Measurements from ENCODE around the gene PPP1R17. TPM values are rescaled to one million over a fixed set of nuclear protein-coding genes. Genes with fewer than 3 reads are reported as not detected.

PPP1R17 gene
- total RNA-seq, 1 experiment from 2014 or later: not detected

DNA sequence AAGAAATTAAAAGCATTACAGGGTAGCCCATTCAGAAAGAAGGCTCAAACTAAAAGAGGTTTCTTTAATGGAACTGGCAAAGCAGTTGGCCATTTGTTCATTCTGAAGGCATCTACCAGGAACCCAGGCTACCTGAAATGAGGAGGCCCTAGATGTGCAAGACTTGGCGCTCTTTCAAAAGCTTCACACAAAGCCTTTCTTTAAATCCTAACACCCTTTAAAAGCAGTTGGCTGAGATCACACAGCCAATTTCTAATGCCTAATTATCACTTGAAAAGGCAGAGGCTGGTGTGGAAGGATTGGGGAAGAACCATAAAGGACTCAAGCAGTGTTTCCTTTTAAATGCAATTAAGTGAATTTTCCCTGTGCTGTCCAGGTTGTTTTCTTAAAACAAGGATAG, 23.2 kb downstream of the PPP1R17 start:
- TF ChIP-seq RAD21 (IDR thresholded peaks at IDR 0.05; ENCODE audit: low read depth) (no peak), POLR2A (IDR thresholded peaks at IDR 0.05; ENCODE audit: borderline replicate concordance, extremely low read depth, insufficient read depth, insufficient read length) (no peak), YY1 (IDR thresholded peaks at IDR 0.05; ENCODE audit: extremely low read depth, insufficient replicate concordance, low read depth, low read length) (no peak), FOSL1 (IDR thresholded peaks at IDR 0.05; ENCODE audit: low read depth) (no peak), CEBPB (IDR thresholded peaks at IDR 0.05; ENCODE audit: low read depth) (no peak), TCF7L2 (IDR thresholded peaks at IDR 0.05; ENCODE audit: borderline replicate concordance, extremely low read depth, insufficient read depth, insufficient read length) (no peak), ELF1 (IDR thresholded peaks at IDR 0.05; ENCODE audit: borderline replicate concordance, low read depth) (no peak), ZFX (IDR thresholded peaks at IDR 0.05) (no peak), SRF (IDR thresholded peaks at IDR 0.05; ENCODE audit: low read depth) (no peak), POLR2AphosphoS5 (IDR thresholded peaks at IDR 0.05; ENCODE audit: low read depth, low read length) (no peak), JUND (IDR thresholded peaks at IDR 0.05) (no peak), SIN3A (IDR thresholded peaks at IDR 0.05; ENCODE audit: low read depth) (no peak), EZH2phosphoT487 (IDR thresholded peaks at IDR 0.05; ENCODE audit: borderline replicate concordance) (no peak), EGR1 (IDR thresholded peaks at IDR 0.05; ENCODE audit: low read depth) (no peak), SP1 (IDR thresholded peaks at IDR 0.05; ENCODE audit: low read depth) (no peak)
- TF ChIP-seq, protein P1, sequence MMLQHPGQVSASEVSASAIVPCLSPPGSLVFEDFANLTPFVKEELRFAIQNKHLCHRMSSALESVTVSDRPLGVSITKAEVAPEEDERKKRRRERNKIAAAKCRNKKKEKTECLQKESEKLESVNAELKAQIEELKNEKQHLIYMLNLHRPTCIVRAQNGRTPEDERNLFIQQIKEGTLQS (IDR thresholded peaks at IDR 0.05): no peak
- TF ChIP-seq, protein P2, sequence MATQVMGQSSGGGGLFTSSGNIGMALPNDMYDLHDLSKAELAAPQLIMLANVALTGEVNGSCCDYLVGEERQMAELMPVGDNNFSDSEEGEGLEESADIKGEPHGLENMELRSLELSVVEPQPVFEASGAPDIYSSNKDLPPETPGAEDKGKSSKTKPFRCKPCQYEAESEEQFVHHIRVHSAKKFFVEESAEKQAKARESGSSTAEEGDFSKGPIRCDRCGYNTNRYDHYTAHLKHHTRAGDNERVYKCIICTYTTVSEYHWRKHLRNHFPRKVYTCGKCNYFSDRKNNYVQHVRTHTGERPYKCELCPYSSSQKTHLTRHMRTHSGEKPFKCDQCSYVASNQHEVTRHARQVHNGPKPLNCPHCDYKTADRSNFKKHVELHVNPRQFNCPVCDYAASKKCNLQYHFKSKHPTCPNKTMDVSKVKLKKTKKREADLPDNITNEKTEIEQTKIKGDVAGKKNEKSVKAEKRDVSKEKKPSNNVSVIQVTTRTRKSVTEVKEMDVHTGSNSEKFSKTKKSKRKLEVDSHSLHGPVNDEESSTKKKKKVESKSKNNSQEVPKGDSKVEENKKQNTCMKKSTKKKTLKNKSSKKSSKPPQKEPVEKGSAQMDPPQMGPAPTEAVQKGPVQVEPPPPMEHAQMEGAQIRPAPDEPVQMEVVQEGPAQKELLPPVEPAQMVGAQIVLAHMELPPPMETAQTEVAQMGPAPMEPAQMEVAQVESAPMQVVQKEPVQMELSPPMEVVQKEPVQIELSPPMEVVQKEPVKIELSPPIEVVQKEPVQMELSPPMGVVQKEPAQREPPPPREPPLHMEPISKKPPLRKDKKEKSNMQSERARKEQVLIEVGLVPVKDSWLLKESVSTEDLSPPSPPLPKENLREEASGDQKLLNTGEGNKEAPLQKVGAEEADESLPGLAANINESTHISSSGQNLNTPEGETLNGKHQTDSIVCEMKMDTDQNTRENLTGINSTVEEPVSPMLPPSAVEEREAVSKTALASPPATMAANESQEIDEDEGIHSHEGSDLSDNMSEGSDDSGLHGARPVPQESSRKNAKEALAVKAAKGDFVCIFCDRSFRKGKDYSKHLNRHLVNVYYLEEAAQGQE (IDR thresholded peaks at IDR 0.05; ENCODE audit: low read depth): no peak
- TF ChIP-seq, protein P3, sequence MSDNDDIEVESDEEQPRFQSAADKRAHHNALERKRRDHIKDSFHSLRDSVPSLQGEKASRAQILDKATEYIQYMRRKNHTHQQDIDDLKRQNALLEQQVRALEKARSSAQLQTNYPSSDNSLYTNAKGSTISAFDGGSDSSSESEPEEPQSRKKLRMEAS (IDR thresholded peaks at IDR 0.05): no peak
- TF ChIP-seq, protein P4, sequence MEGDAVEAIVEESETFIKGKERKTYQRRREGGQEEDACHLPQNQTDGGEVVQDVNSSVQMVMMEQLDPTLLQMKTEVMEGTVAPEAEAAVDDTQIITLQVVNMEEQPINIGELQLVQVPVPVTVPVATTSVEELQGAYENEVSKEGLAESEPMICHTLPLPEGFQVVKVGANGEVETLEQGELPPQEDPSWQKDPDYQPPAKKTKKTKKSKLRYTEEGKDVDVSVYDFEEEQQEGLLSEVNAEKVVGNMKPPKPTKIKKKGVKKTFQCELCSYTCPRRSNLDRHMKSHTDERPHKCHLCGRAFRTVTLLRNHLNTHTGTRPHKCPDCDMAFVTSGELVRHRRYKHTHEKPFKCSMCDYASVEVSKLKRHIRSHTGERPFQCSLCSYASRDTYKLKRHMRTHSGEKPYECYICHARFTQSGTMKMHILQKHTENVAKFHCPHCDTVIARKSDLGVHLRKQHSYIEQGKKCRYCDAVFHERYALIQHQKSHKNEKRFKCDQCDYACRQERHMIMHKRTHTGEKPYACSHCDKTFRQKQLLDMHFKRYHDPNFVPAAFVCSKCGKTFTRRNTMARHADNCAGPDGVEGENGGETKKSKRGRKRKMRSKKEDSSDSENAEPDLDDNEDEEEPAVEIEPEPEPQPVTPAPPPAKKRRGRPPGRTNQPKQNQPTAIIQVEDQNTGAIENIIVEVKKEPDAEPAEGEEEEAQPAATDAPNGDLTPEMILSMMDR (IDR thresholded peaks at IDR 0.05 in 2 of 3, conservative IDR thresholded peaks at IDR 0.05 in 1 of 3; ENCODE audit: borderline replicate concordance in 1 of 3, insufficient read depth in 1 of 3, low read depth in 2 of 3, low read length in 2 of 3): no peak
- TF ChIP-seq, protein P5, sequence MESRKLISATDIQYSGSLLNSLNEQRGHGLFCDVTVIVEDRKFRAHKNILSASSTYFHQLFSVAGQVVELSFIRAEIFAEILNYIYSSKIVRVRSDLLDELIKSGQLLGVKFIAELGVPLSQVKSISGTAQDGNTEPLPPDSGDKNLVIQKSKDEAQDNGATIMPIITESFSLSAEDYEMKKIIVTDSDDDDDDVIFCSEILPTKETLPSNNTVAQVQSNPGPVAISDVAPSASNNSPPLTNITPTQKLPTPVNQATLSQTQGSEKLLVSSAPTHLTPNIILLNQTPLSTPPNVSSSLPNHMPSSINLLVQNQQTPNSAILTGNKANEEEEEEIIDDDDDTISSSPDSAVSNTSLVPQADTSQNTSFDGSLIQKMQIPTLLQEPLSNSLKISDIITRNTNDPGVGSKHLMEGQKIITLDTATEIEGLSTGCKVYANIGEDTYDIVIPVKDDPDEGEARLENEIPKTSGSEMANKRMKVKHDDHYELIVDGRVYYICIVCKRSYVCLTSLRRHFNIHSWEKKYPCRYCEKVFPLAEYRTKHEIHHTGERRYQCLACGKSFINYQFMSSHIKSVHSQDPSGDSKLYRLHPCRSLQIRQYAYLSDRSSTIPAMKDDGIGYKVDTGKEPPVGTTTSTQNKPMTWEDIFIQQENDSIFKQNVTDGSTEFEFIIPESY (IDR thresholded peaks at IDR 0.05; ENCODE audit: extremely low read depth, insufficient replicate concordance, low read length): no peak
- ATAC-seq (no peak), DNase-seq (ENCODE audit: low read depth, low spot score) (no peak)
- no TSS peak for BruUV-seq (replicated peaks)
- intact Hi-C loops (cut with micrococcal nuclease): no loop called here
- Histone ChIP-seq H3K4me2 (ENCODE audit: low read length) (no peak overlapping the region), H3K9me3 (ENCODE audit: control insufficient read depth in 1 of 2, insufficient read depth in 1 of 2, low read depth in 1 of 2, low read length in 2 of 2) (no peaks in the 10 kb centered on the region), H3K4me1 (ENCODE audit: control insufficient read depth in 1 of 2, insufficient read depth in 2 of 2, low read length in 2 of 2) (no peaks in the 10 kb centered on the region), H3K4me3 (replicated peaks in 1 of 2; ENCODE audit: low read depth in 1 of 2, low read length in 2 of 2) (no peak overlapping the region), H3K9ac (ENCODE audit: low read length) (no peak overlapping the region), H3K36me3 (ENCODE audit: control insufficient read depth in 1 of 2, insufficient read depth in 2 of 2, low read length in 2 of 2) (no peaks in the 10 kb centered on the region), H3K9me2 (ENCODE audit: insufficient read depth) (no peaks in the 10 kb centered on the region), H2AFZ (ENCODE audit: low read depth, low read length, poor library complexity, severe bottlenecking) (no peak overlapping the region), H3K79me2 (ENCODE audit: insufficient read depth, low read length) (no peaks in the 10 kb centered on the region), H3K27me3 (ENCODE audit: insufficient read depth, low read length) (peaks cover 31% of the 10 kb centered on the region), H3K27ac (ENCODE audit: low read depth, low read length) (no peak overlapping the region), H4K20me1 (ENCODE audit: insufficient read depth) (no peaks in the 10 kb centered on the region)
- POLR2A ChIA-PET: no interaction called here
- CTCF ChIA-PET: no interaction called here
- RAD21 ChIA-PET (ENCODE audit: low non-redundant PET in 1 of 2, low total read pairs in 2 of 2, uncharacterized antibody in 2 of 2, unreplicated experiment in 2 of 2): no interaction called here

Data from HCT116 (cell line).